ENCODE measurements around the gene FAM168A. TPM values are rescaled to one million over a fixed set of nuclear protein-coding genes. Genes with fewer than 3 reads are reported as not detected.
A peak's percentile ranks its signal among the peaks of the same experiment; 100 is the strongest.
"Not testable (repeated sequence)": the region's sequence is repeated elsewhere in the genome, so short reads cannot be mapped to it uniquely, and the experiment has no call there.

FAM168A gene
- total and polyA plus RNA-seq, 10 of the 15 experiments (the other 5 are each of a cell fraction or from before 2014, with no cell fraction given) = 1.7 to 20.0 (median 10.0) TPM

GRCh38 chr11:73582653-73583052 is 15.3 kb downstream of the FAM168A start:
- CTCF ChIA-PET = no interaction called here
- Histone ChIP-seq H2AFZ (ENCODE audit: control insufficient read depth, low read depth, low read length) (no peak overlapping the region), H3K4me2 (ENCODE audit: control insufficient read depth, insufficient read depth) (no peak overlapping the region), H3K9me3 (replicated peaks; ENCODE audit: control insufficient read depth, insufficient read depth, low read length) (peaks cover 8% of the 10 kb centered on the region), H3K9ac (ENCODE audit: control insufficient read depth, insufficient read depth, low read length) (no peak overlapping the region), H3K4me3 (no peak overlapping the region), H3K79me2 (ENCODE audit: control insufficient read depth, insufficient read depth, low read length) (peaks cover 20% of the 10 kb centered on the region), H3K27ac (ENCODE audit: control insufficient read depth, insufficient read depth) (no peak overlapping the region), H3K27me3 (replicated peaks in 1 of 2; ENCODE audit: control insufficient read depth in 2 of 2, insufficient read depth in 2 of 2, low read length in 1 of 2) (no peaks in the 10 kb centered on the region), H3K4me1 (ENCODE audit: control insufficient read depth, insufficient read depth, low read length) (peaks cover 19% of the 10 kb centered on the region), H4K20me1 (ENCODE audit: control insufficient read depth, insufficient read depth) (no peaks in the 10 kb centered on the region), H3K36me3 (ENCODE audit: control insufficient read depth in 2 of 2, insufficient read depth in 2 of 2, low read length in 1 of 2) (no peaks in the 10 kb centered on the region)
- RAD21 ChIA-PET (ENCODE audit: unreplicated experiment) = interaction anchor here (1.0 kb wide), 1 partner anchor 62 kb away, joined by 3 read pairs; no protein-coding TSS in a partner anchor
- no peak for ATAC-seq
- SMC1A ChIA-PET (ENCODE audit: uncharacterized antibody, unreplicated experiment) = interaction anchor here (1.1 kb wide), 1 partner anchor 11 kb away, joined by 3 read pairs; no protein-coding TSS in a partner anchor
- TF ChIP-seq SMAD5 (IDR thresholded peaks at IDR 0.05; ENCODE audit: low read depth) = no peak
- no peak for FAIRE-seq
- DNase-seq (ENCODE audit: low read depth, low spot score) = no peak
- WGBS (ENCODE audit: insufficient coverage, insufficient replicate concordance, low lambda C conversion rate, missing lambda C conversion rate) = 98% methylated on average over 3 of the region's 3 CpGs
- in situ Hi-C loops (cut with MboI) (no loop called here), intact Hi-C loops (cut with micrococcal nuclease; ENCODE audit: unreplicated experiment) (no loop called here)
- BruUV-seq (replicated peaks) = no TSS peak
- POLR2A ChIA-PET = interaction anchor here (1.5 to 1.7 kb wide), 2 partner anchors 8 to 9 kb away, joined by 4 to 6 read pairs; no protein-coding TSS in a partner anchor

- peak; percentile 40; the same call in 1 of the 2 replicates for TF ChIP-seq PKNOX1 (IDR thresholded peaks at IDR 0.05)
- TF ChIP-seq RELB (IDR thresholded peaks at IDR 0.05; ENCODE audit: low read depth) = peak; percentile 60; the same call in 1 of the 2 replicates
- TF ChIP-seq NR2F1 (conservative IDR thresholded peaks at IDR 0.05) = 0 out of 2 replicates have a peak, but pooled peaks have one; percentile 21
- peak; percentile 56 to 58; a peak in 3 of 4 replicates for TF ChIP-seq IKZF2 (IDR thresholded peaks at IDR 0.05)
- TF ChIP-seq MTA2 (IDR thresholded peaks at IDR 0.05; ENCODE audit: low read depth) = 0 out of 2 replicates have a peak, but pooled peaks have one; percentile 27
- in situ Hi-C loops (cut with MboI) = not testable (repeated sequence)
Measured at GRCh38 chr11:73580749-73581148, 17.2 kb downstream of the FAM168A start.

More at GRCh38 chr11:73580749-73581148, 17.2 kb downstream of the FAM168A start:
- ATAC-seq; H3K9me3 ChIP-seq (replicated peaks; ENCODE audit: control insufficient read depth, insufficient read depth, low read length); H3K36me3 ChIP-seq (ENCODE audit: control insufficient read depth in 2 of 2, insufficient read depth in 2 of 2, low read length in 1 of 2); BruUV-seq (replicated peaks); H3K9ac ChIP-seq (ENCODE audit: control insufficient read depth, insufficient read depth, low read length); H4K20me1 ChIP-seq (ENCODE audit: control insufficient read depth, insufficient read depth); FAIRE-seq; H3K4me3 ChIP-seq; H2AFZ ChIP-seq (ENCODE audit: control insufficient read depth, low read depth, low read length); DNase-seq (ENCODE audit: low read depth, low spot score); H3K27me3 ChIP-seq (replicated peaks in 1 of 2; ENCODE audit: control insufficient read depth in 2 of 2, insufficient read depth in 2 of 2, low read length in 1 of 2); intact Hi-C loops (cut with micrococcal nuclease; ENCODE audit: unreplicated experiment): not testable (repeated sequence)
- H3K27ac ChIP-seq (ENCODE audit: control insufficient read depth, insufficient read depth) = peak overlapping the region; percentile 66
- H3K4me2 ChIP-seq (ENCODE audit: control insufficient read depth, insufficient read depth) = peak overlapping the region; percentile 22; the same call in 1 of the 2 replicates
- 0% methylated on average over 1 of the region's 1 CpG for WGBS (ENCODE audit: insufficient coverage, insufficient replicate concordance, low lambda C conversion rate, missing lambda C conversion rate)
- ChIA-PET SMC1A (ENCODE audit: uncharacterized antibody, unreplicated experiment) (interaction anchor here (0.7 to 5.9 kb wide), 16 partner anchors 11 to 267 kb away, joined by 3 to 48 read pairs (median 6); partner anchors contain the start of gene FAM168A), RAD21 (ENCODE audit: unreplicated experiment) (interaction anchor here (0.7 to 2.5 kb wide), 11 partner anchors 10 to 196 kb away, joined by 3 to 8 read pairs (median 4); no protein-coding TSS in a partner anchor), POLR2A (interaction anchor here (0.7 to 2.4 kb wide), 4 partner anchors 14 to 68 kb away, joined by 3 to 9 read pairs (median 3); partner anchors contain the start of gene FAM168A), CTCF (interaction anchor here (0.6 to 1.7 kb wide), 8 partner anchors 10 to 167 kb away, joined by 3 to 6 read pairs (median 3); no protein-coding TSS in a partner anchor)
- H3K4me1 ChIP-seq (ENCODE audit: control insufficient read depth, insufficient read depth, low read length) = peaks cover 20% of the 10 kb centered on the region
- peaks cover 12% of the 10 kb centered on the region for H3K79me2 ChIP-seq (ENCODE audit: control insufficient read depth, insufficient read depth, low read length)
